Liver (tissue), 3 donors: ENCODE results near the gene PIGL.

Experiments
- EGR1 ChIP-seq, 2 donors: IDR thresholded peaks; 2 replicates each; pipeline ENCODE4 v1.6.1; 2016 to 2018; ENCODE audit warnings: antibody characterized with exemption in 2 of 2, low read depth in 2 of 2
- FOXA1 ChIP-seq: IDR thresholded peaks from 2 replicates; pipeline ENCODE4 v1.6.1; 2016; ENCODE audit warnings: antibody characterized with exemption
- RAD21 ChIP-seq, 2 donors: IDR thresholded peaks; 2 replicates each; pipeline ENCODE4 v1.6.1; 2016; ENCODE audit warnings: antibody characterized with exemption in 2 of 2, mild to moderate bottlenecking in 2 of 2
- REST ChIP-seq: IDR thresholded peaks from 2 replicates; pipeline ENCODE4 v1.6.1; 2016; ENCODE audit warnings: antibody characterized with exemption, mild to moderate bottlenecking
- TF ChIP-seq, protein P1 (sequence below): IDR thresholded peaks from 2 replicates; pipeline ENCODE4 v1.6.1; 2016; ENCODE audit warnings: antibody characterized with exemption
- TF ChIP-seq, protein P2 (sequence below): fragments of 150-350 bp; IDR thresholded peaks from 2 replicates; pipeline ENCODE4 v1.5.1; 2017; ENCODE audit warnings: improper control_type of control experiment, low read depth, low read length; ENCODE audit not compliant: missing input control
- donor health status: healthy.
- donor health status: healthy.

DNA sequence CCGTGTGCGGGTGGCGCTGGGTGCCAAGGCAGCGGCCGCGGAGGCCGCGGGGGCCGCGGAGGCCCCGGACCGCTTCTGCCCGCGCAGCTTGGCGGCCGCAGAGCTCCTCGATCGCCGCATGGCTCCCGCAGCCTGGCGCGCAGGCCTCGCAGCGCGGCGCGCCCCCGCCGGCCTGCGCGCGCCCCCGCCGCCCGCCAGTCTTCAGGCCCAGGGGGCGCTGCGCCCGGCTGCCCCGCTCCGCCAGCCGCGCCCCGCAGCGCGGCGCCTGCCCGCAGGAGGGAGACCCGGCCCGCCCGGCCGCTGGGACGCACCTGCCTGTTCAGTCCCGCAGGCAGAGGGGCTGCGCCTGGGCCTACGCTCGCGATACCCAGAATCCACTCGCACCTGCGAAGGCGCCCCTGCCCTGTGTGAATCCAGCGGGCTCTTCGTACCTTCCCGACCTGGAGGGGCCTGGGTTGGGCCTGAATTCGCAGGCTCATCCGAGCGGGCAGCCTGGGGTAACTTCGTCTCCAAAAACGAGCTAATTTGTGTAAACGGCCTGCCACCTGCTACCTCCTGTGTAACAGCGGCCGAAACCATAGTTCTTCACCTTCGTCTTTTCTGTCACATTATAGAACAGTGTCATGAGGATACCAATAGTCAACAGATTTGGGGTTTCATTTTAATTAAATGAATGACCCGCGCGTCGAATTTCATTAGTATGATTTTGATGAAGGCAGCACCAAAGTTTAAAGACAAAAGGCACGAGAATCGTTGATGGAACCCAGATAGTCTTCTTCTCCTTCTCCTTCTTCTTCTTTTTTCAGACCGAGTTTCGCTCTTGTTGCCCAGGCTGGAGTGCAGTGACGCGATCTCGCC, 136.5 kb downstream of the PIGL start, which contains the start of gene CENPV:
- TF ChIP-seq, protein P1, sequence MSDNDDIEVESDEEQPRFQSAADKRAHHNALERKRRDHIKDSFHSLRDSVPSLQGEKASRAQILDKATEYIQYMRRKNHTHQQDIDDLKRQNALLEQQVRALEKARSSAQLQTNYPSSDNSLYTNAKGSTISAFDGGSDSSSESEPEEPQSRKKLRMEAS, result no peak
- TF ChIP-seq RAD21 (IDR thresholded peaks at IDR 0.05), result no peak
- TF ChIP-seq EGR1 (IDR thresholded peaks at IDR 0.05; ENCODE audit: low read depth in 2 of 2), result no peak
- TF ChIP-seq, protein P2, sequence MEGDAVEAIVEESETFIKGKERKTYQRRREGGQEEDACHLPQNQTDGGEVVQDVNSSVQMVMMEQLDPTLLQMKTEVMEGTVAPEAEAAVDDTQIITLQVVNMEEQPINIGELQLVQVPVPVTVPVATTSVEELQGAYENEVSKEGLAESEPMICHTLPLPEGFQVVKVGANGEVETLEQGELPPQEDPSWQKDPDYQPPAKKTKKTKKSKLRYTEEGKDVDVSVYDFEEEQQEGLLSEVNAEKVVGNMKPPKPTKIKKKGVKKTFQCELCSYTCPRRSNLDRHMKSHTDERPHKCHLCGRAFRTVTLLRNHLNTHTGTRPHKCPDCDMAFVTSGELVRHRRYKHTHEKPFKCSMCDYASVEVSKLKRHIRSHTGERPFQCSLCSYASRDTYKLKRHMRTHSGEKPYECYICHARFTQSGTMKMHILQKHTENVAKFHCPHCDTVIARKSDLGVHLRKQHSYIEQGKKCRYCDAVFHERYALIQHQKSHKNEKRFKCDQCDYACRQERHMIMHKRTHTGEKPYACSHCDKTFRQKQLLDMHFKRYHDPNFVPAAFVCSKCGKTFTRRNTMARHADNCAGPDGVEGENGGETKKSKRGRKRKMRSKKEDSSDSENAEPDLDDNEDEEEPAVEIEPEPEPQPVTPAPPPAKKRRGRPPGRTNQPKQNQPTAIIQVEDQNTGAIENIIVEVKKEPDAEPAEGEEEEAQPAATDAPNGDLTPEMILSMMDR, result peak; percentile 32
- TF ChIP-seq FOXA1, result no peak
- no peak for TF ChIP-seq REST
